ENCODE data around the gene CFAP410.

CFAP410 gene

GRCh38 chr21:44325386-44326271 lies 13.6 kb downstream of the CFAP410 start:
- Histone ChIP-seq H3K4me2 (ENCODE audit: low read length) (no peak overlapping the region), H3K36me3 (ENCODE audit: control insufficient read depth, insufficient read depth, low read length) (no peaks in the 10 kb centered on the region)

GRCh38 chr21:44324854-44325107 lies 14.4 kb downstream of the CFAP410 start:
- Histone ChIP-seq H3K79me2 (no peaks in the 10 kb centered on the region), H2AFZ (no peak overlapping the region), H3K9me3 (ENCODE audit: control insufficient read depth, low read length) (no peaks in the 10 kb centered on the region), H3K9ac (no peak overlapping the region), H3K27ac (no peak overlapping the region), H3K4me1 (no peaks in the 10 kb centered on the region), H3K4me2 (ENCODE audit: low read length) (no peak overlapping the region), H3K27me3 (ENCODE audit: control insufficient read depth, insufficient read depth, low read length) (no peaks in the 10 kb centered on the region), H3K36me3 (ENCODE audit: control insufficient read depth, insufficient read depth, low read length) (no peaks in the 10 kb centered on the region), H3K4me3 (ENCODE audit: low read depth, low read length) (no peak overlapping the region)
- TF ChIP-seq CTCF (IDR thresholded peaks at IDR 0.05), result no peak

More at GRCh38 chr21:44325386-44326271, 13.6 kb downstream of the CFAP410 start:
- H3K9ac ChIP-seq, result no peak overlapping the region
- H3K27ac ChIP-seq, result no peak overlapping the region
- no peak overlapping the region for H2AFZ ChIP-seq
- no peak overlapping the region for H3K4me3 ChIP-seq (ENCODE audit: low read depth, low read length)
- no peaks in the 10 kb centered on the region for H3K79me2 ChIP-seq
- no peaks in the 10 kb centered on the region for H3K9me3 ChIP-seq (ENCODE audit: control insufficient read depth, low read length)
- TF ChIP-seq CTCF (IDR thresholded peaks at IDR 0.05), result no peak
- no peaks in the 10 kb centered on the region for H3K27me3 ChIP-seq (ENCODE audit: control insufficient read depth, insufficient read depth, low read length)
- H3K4me1 ChIP-seq, result no peaks in the 10 kb centered on the region

- Histone ChIP-seq H3K4me1 (no peaks in the 10 kb centered on the region), H3K36me3 (ENCODE audit: control insufficient read depth, insufficient read depth, low read length) (no peaks in the 10 kb centered on the region), H3K9ac (no peak overlapping the region), H3K9me3 (ENCODE audit: control insufficient read depth, low read length) (no peaks in the 10 kb centered on the region), H3K27ac (no peak overlapping the region), H3K4me3 (ENCODE audit: low read depth, low read length) (no peak overlapping the region), H3K4me2 (ENCODE audit: low read length) (no peak overlapping the region), H3K79me2 (no peaks in the 10 kb centered on the region), H2AFZ (no peak overlapping the region), H3K27me3 (ENCODE audit: control insufficient read depth, insufficient read depth, low read length) (no peaks in the 10 kb centered on the region)
- no peak for TF ChIP-seq CTCF (IDR thresholded peaks at IDR 0.05)
Measured at GRCh38 chr21:44324106-44324853, 14.9 kb downstream of the CFAP410 start.

GRCh38 chr21:44323591-44323990 lies 15.6 kb downstream of the CFAP410 start:
- Histone ChIP-seq H3K4me2 (ENCODE audit: low read length) (no peak overlapping the region), H3K9ac (no peak overlapping the region), H3K27ac (no peak overlapping the region), H3K4me3 (ENCODE audit: low read depth, low read length) (no peak overlapping the region), H3K4me1 (no peaks in the 10 kb centered on the region), H3K9me3 (ENCODE audit: control insufficient read depth, low read length) (no peaks in the 10 kb centered on the region), H3K36me3 (ENCODE audit: control insufficient read depth, insufficient read depth, low read length) (no peaks in the 10 kb centered on the region), H3K79me2 (no peaks in the 10 kb centered on the region), H3K27me3 (ENCODE audit: control insufficient read depth, insufficient read depth, low read length) (no peaks in the 10 kb centered on the region), H2AFZ (no peak overlapping the region)
- no peak for TF ChIP-seq CTCF (IDR thresholded peaks at IDR 0.05)
